K562 treated with DMSO at 1 percent for 24 hours (cell line): ENCODE data around the gene UBC. TPM values are rescaled to one million over a fixed set of nuclear protein-coding genes. Genes with fewer than 3 reads are reported as not detected.

ENCODE experiments used
- total RNA-seq: library from RNA; unstranded; fragments of 300-600 nt; gene quantifications from 2 replicates; pipeline ENCODE4 v1.2.3, GENCODE V29; 2022; ENCODE audit warnings: low read depth; ENCODE audit not compliant: insufficient read depth

UBC gene
- total RNA-seq, result 1,181 and 1,211 TPM in 2 replicates

DNA sequence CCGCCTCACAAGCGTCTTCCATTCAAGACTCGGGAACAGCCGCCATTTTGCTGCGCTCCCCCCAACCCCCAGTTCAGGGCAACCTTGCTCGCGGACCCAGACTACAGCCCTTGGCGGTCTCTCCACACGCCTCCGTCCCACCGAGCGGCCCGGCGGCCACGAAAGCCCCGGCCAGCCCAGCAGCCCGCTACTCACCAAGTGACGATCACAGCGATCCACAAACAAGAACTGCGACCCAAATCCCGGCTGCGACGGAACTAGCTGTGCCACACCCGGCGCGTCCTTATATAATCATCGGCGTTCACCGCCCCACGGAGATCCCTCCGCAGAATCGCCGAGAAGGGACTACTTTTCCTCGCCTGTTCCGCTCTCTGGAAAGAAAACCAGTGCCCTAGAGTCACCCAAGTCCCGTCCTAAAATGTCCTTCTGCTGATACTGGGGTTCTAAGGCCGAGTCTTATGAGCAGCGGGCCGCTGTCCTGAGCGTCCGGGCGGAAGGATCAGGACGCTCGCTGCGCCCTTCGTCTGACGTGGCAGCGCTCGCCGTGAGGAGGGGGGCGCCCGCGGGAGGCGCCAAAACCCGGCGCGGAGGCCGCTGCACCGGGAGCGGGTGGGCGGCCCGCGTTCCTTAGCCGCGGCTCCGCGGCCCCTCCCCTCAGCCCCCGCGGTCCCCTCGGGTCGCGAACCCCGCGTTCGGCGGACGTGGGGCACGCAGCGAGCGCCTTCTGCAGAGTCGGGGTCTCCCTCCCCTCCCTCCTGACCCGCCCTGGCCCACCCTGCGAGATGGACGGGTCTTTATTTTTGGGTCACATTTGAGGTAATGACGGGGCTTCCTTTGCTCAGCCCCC lies at the start of gene UBC:
Gene UBC (minus strand): TSS at position 259 of the 847 bp plus-strand sequence. CDS start 879 bp downstream, outside the sequence.

DNA sequence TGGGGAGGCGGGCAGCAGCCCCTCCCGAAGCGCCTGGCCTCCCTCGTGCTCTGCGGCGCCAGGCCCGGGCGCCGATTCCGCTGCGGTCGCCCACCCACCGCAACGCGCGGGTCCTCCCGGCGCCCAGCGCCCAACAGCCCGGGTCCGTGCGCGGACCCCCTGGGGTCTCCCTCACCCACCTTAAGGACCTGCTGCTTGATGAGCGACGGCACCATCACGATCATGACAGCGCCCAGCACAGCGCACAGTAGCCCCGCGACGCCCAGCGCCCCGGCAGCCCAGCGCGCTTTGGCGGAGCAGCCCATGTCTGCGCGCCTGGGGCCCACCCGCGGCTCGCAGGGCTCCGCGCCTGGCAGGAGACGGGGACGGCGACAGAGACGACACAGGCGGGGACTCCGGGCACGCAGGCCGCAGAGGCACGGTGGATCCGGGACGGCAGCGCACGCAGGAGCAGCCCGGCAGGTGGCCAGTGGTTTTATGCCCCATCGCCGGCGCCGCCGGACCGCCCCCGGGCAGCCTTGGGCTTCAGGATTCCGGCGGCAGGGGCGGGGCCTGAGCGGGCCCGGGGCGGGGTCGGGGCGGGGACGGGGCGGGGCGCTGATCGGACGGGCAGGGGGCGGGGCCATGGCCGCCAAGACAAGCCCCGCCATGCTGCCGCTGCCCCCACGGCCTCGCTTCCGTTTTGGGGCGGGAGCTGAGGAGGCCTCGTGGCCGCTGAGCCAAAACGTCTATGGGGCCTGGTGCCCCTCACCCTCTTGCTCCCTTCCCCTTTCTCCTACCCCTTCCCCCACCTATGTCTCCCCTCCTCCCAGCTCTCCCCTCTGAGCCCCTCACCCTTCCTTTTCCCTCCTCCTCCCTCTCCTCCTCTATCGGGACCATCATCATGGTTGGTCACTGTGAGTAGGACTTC lies 50.8 kb downstream of the UBC start, which contains the start of gene SCARB1:
Gene SCARB1 (minus strand): TSS at position 449 of the 910 bp plus-strand sequence. CDS start 144 bp downstream, at position 305.

Other genes with a start within 250 kb of the UBC start
- 59.3 and 74.2 TPM in 2 replicates for gene SCARB1, start 50.8 kb downstream of the UBC start, total RNA-seq
- 13.9 and 15.7 TPM in 2 replicates for gene DHX37, start 74.5 kb upstream of the UBC start, total RNA-seq
- 9.1 and 9.3 TPM in 2 replicates for gene BRI3BP, start 79.0 kb upstream of the UBC start, total RNA-seq
- gene AACS, start 150.8 kb upstream of the UBC start, total RNA-seq, result 19.3 and 21.6 TPM in 2 replicates